Progenitor cell of endocrine pancreas (in vitro differentiated cells): ENCODE results near the gene CARMIL3. TPM values are rescaled to one million over a fixed set of nuclear protein-coding genes. Genes with fewer than 3 reads are reported as not detected.

Source experiments
- DNase-seq: peaks from one replicate; pipeline ENCODE4 v3.0.0; 2021; ENCODE audit warnings: low spot score; ENCODE audit not compliant: unreplicated experiment
- H3K27ac Mint-ChIP-seq: 2 replicates; pipeline ENCODE4 v1.8.0; 2021; ENCODE audit warnings: mild to moderate bottlenecking, moderate library complexity, mixed read lengths
- H3K27me3 Mint-ChIP-seq: 2 replicates; pipeline ENCODE4 v1.8.0; 2021; ENCODE audit warnings: mixed read lengths
- H3K36me3 Mint-ChIP-seq: 2 replicates; pipeline ENCODE4 v1.8.0; 2022; ENCODE audit warnings: mixed read lengths; ENCODE audit not compliant: insufficient read depth
- H3K4me1 Mint-ChIP-seq: 2 replicates; pipeline ENCODE4 v1.8.0; 2021; ENCODE audit warnings: low read depth, mixed read lengths
- H3K4me3 Mint-ChIP-seq: 2 replicates; pipeline ENCODE4 v1.8.0; 2021; ENCODE audit warnings: low read depth, mild to moderate bottlenecking, moderate library complexity, mixed read lengths
- H3K9me3 Mint-ChIP-seq: 2 replicates; pipeline ENCODE4 v1.8.0; 2021; ENCODE audit warnings: low read depth, mixed read lengths
- total RNA-seq: library from RNA; stranded (reverse); gene quantifications from 2 replicates; pipeline ENCODE4 v1.2.1, GENCODE V29; 2021
- TF ChIP-seq, protein P1 (sequence below): fragments of 200-600 bp; sonication (generic); IDR thresholded peaks from one replicate; pipeline ENCODE4 v1.5.0; 2021; ENCODE audit warnings: antibody characterized with exemption, mild to moderate bottlenecking; ENCODE audit not compliant: unreplicated experiment

CARMIL3 gene
- total RNA-seq, 1 donor from 2014 or later = 4.9 TPM

DNA sequence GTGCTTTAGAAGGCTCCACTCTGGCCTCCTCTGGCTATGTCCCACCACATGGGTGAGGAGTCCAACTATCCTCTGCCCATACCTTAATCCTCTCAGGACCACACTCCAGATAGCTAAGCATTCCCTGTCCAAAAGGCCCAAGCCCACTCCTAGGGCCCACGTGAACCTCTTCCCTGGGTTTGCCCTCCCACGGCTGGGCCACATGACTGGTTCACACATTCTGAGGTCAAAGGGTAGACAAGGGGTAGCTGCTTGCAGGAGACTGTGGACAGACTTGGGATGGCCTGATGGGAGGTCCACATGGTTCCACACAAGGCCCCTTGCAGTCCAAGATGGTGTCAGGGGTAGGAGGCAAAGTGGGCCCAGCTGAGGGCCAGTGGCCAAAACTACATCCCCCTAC, 36.3 kb downstream of the CARMIL3 start:
- Mint-ChIP-seq H3K27me3 (peaks cover 26% of the 10 kb centered on the region), H3K9me3 (no peaks in the 10 kb centered on the region), H3K4me3 (no peak overlapping the region), H3K36me3 (no peaks in the 10 kb centered on the region), H3K27ac (no peak overlapping the region), H3K4me1 (no peaks in the 10 kb centered on the region)
- DNase-seq = no peak
- TF ChIP-seq, protein P1, sequence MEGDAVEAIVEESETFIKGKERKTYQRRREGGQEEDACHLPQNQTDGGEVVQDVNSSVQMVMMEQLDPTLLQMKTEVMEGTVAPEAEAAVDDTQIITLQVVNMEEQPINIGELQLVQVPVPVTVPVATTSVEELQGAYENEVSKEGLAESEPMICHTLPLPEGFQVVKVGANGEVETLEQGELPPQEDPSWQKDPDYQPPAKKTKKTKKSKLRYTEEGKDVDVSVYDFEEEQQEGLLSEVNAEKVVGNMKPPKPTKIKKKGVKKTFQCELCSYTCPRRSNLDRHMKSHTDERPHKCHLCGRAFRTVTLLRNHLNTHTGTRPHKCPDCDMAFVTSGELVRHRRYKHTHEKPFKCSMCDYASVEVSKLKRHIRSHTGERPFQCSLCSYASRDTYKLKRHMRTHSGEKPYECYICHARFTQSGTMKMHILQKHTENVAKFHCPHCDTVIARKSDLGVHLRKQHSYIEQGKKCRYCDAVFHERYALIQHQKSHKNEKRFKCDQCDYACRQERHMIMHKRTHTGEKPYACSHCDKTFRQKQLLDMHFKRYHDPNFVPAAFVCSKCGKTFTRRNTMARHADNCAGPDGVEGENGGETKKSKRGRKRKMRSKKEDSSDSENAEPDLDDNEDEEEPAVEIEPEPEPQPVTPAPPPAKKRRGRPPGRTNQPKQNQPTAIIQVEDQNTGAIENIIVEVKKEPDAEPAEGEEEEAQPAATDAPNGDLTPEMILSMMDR = no peak

- Mint-ChIP-seq H3K36me3 (no peaks in the 10 kb centered on the region), H3K27me3 (peaks cover 12% of the 10 kb centered on the region), H3K4me3 (no peak overlapping the region), H3K4me1 (peaks cover 5% of the 10 kb centered on the region), H3K27ac (no peak overlapping the region), H3K9me3 (no peaks in the 10 kb centered on the region)
- TF ChIP-seq, protein P1 = no peak
- DNase-seq = no peak
Measured at GRCh38 chr14:24089890-24090289, 38.1 kb downstream of the CARMIL3 start.

- H3K4me1 Mint-ChIP-seq = peaks cover 14% of the 10 kb centered on the region
- no peak overlapping the region for H3K4me3 Mint-ChIP-seq
- TF ChIP-seq, protein P1 = no peak
- H3K9me3 Mint-ChIP-seq = no peaks in the 10 kb centered on the region
- H3K36me3 Mint-ChIP-seq = no peaks in the 10 kb centered on the region
- no peak overlapping the region for H3K27ac Mint-ChIP-seq
- DNase-seq = no peak
- H3K27me3 Mint-ChIP-seq = peaks cover 1% of the 10 kb centered on the region
Measured at GRCh38 chr14:24092110-24092504, 40.3 kb downstream of the CARMIL3 start.

DNA sequence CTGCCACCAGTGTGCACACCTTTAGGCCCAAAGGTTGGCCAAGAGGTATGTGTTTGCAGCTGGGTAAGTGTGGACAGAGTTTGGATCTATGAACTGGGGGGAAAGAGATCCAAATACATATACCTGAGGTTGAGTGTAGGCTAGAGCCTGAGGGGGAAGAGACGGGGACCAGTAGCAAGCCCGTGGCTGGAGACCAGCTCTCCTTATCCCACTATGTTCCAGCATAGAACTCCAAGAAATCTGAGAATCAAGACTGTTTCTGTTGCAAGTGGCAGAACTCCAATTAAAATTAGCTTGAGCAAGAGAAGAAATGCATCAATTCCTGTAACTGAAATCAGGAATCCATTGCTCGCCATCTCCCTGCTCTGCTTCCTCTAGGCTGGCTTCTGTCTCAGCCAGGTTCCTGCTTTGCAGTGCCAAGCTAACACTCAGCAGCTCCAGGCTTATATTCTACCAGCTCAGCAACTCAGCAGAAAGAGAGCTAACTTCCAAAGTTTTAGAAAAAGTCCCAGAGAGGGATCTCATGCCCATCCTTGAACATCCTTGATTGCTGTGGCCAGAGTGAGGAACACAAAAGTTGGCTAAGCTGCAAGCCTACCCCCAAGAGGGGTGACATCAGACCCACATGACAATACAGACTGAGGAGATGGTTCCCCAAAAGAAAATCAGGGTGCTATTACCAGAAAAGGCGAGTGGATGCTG, 40.8 kb downstream of the CARMIL3 start:
- H3K27ac Mint-ChIP-seq = peak overlapping the region; percentile 73
- no peaks in the 10 kb centered on the region for H3K36me3 Mint-ChIP-seq
- no peaks in the 10 kb centered on the region for H3K27me3 Mint-ChIP-seq
- H3K4me3 Mint-ChIP-seq = peak overlapping the region; percentile 96
- TF ChIP-seq, protein P1 = no peak
- no peaks in the 10 kb centered on the region for H3K9me3 Mint-ChIP-seq
- peaks cover 14% of the 10 kb centered on the region for H3K4me1 Mint-ChIP-seq
- DNase-seq = no peak

DNA sequence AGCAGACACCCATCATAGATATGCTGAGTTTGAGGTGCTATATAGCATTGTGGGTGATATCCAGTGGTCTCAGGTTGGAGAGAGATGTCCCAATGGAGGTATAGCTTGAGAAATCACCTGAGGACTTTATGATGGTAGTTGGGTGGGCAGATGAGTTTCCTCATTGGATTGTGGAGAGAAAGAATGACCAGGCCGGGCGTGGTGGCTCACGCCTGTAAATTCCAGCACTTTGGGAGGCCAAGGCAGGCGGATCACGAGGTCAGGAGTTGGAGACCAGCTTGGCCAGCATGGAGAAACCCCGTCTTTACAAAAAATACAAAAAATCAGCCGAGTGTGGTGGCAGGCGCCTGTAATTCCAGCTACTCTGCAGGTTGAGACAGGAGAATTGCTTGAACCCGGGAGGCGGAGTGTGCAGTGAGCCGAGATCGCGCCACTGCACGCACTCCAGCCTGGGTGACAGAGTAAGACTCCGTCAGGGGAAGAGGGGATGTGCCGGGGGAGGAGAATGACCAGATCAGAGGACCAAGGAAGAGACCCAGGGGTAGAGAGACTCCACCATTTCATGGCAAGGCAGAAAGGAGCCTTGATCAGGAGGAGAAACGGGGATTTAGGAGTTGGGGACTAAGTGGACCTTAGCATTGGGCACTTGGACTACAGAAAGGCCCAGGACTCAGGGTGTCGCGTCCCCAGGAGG, 41.5 kb downstream of the CARMIL3 start:
- Mint-ChIP-seq H3K27me3 (no peaks in the 10 kb centered on the region), H3K36me3 (no peaks in the 10 kb centered on the region)

More for the DNA sequence above, 41.5 kb downstream of the CARMIL3 start:
- DNase-seq = no peak
- H3K4me3 Mint-ChIP-seq = peak overlapping the region; percentile 96
- TF ChIP-seq, protein P1 = no peak
- H3K4me1 Mint-ChIP-seq = peaks cover 14% of the 10 kb centered on the region
- no peaks in the 10 kb centered on the region for H3K9me3 Mint-ChIP-seq
- H3K27ac Mint-ChIP-seq = peak overlapping the region; percentile 73
